Natural killer cell (primary cell): ENCODE measurements around the gene SETD1B. TPM values are rescaled to one million over a fixed set of nuclear protein-coding genes. Genes with fewer than 3 reads are reported as not detected.
"Not testable (repeated sequence)": the region's sequence is repeated elsewhere in the genome, so short reads cannot be mapped to it uniquely, and the experiment has no call there.

Experiments
- ATAC-seq, 3 donors: fragments of 150-1000 bp in 2 of 3; fragments of 200-7000 bp in 1 of 3; cut with Tn5 transposase; 1 replicate in 1 of 3; 2 replicates in 2 of 3; pipeline ENCODE4 v1.10.0; 2021; ENCODE audit warnings: mild to moderate bottlenecking in 2 of 3, moderate library complexity in 2 of 3
- DNase-seq, 2 donors: peaks; one replicate each; pipeline versions ENCODE4 v3.0.0 to v3.0.0-alpha.2; 2013 to 2021; ENCODE audit warnings: mixed read lengths in 1 of 2
- H3K27ac ChIP-seq: one replicate; pipeline ENCODE4 v1.5.1; 2013; ENCODE audit warnings: mild to moderate bottlenecking, low read length
- H3K27me3 ChIP-seq: one replicate; pipeline ENCODE4 v1.6.1; 2013; ENCODE audit warnings: low read length; ENCODE audit not compliant: control insufficient read depth, insufficient read depth
- H3K36me3 ChIP-seq: one replicate; pipeline ENCODE4 v1.6.1; 2013; ENCODE audit warnings: low read length; ENCODE audit not compliant: control insufficient read depth, insufficient read depth
- H3K4me1 ChIP-seq: one replicate; pipeline ENCODE4 v1.6.1; 2013; ENCODE audit warnings: low read length; ENCODE audit not compliant: control insufficient read depth, insufficient read depth
- H3K4me3 ChIP-seq: one replicate; pipeline ENCODE4 v1.5.1; 2013; ENCODE audit warnings: low read length
- H3K9me3 ChIP-seq: one replicate; pipeline ENCODE4 v1.6.1; 2013; ENCODE audit warnings: low read length; ENCODE audit not compliant: control insufficient read depth, insufficient read depth
- H3K27ac Mint-ChIP-seq, 2 donors: one replicate each; pipeline ENCODE4 v1.8.0; 2022; ENCODE audit warnings: mild to moderate bottlenecking in 2 of 2, mixed read lengths in 2 of 2, moderate library complexity in 1 of 2
- H3K27me3 Mint-ChIP-seq, 2 donors: one replicate each; pipeline ENCODE4 v1.8.0; 2022; ENCODE audit warnings: low read depth in 2 of 2, mixed read lengths in 2 of 2
- H3K36me3 Mint-ChIP-seq: one replicate; pipeline ENCODE4 v1.8.0; 2022; ENCODE audit warnings: mixed read lengths
- H3K4me1 Mint-ChIP-seq, 2 donors: one replicate each; pipeline ENCODE4 v1.8.0; 2022; ENCODE audit warnings: mixed read lengths in 2 of 2
- H3K4me3 Mint-ChIP-seq: one replicate; pipeline ENCODE4 v1.8.0; 2022; ENCODE audit warnings: mild to moderate bottlenecking, moderate library complexity, mixed read lengths
- H3K9me3 Mint-ChIP-seq, 2 donors: one replicate each; pipeline ENCODE4 v1.8.0; 2022; ENCODE audit warnings: mixed read lengths in 2 of 2
- CTCF ChIP-seq: fragments of 200-600 bp; IDR thresholded peaks from one replicate; pipeline ENCODE4 v1.8.0; 2022; ENCODE audit warnings: antibody characterized with exemption
- WGBS: methylation state at CpG from one replicate; pipeline ENCODE4 v1.1.7; 2013; ENCODE audit warnings: missing lambda C conversion rate; ENCODE audit not compliant: insufficient coverage; 5-methylcytosine and 5-hydroxymethylcytosine counted together
- intact Hi-C: fragments of 100-400 bp; cut with micrococcal nuclease; formaldehyde crosslinking; loops from one replicate; pipeline ENCODE4 v1.14.2; 2022
- total RNA-seq, 4 donors: library from RNA; stranded (reverse); fragments of 120-200 nt in 1 of 4; gene quantifications; one replicate each; pipeline versions ENCODE4 v1.2.3 to v1.2.4, GENCODE V29; 2013 to 2022

The SETD1B gene
- total RNA-seq, 3 donors from 2014 or later (not counting 1 experiment from before 2014, with no cell fraction given) = 55.1 to 57.5 (median 56.2) TPM

GRCh38 chr12:121875582-121875981 is 71.8 kb downstream of the SETD1B start:
- no peaks in the 10 kb centered on the region for H3K4me1 Mint-ChIP-seq
- intact Hi-C loops = no loop called here

GRCh38 chr12:121876080-121876447 is 72.3 kb downstream of the SETD1B start:
- WGBS = 84% methylated on average over 6 of the region's 8 CpGs
- H3K27ac Mint-ChIP-seq, H3K9me3 Mint-ChIP-seq, DNase-seq, H3K36me3 ChIP-seq, ATAC-seq, H3K36me3 Mint-ChIP-seq, H3K27ac ChIP-seq, H3K4me1 Mint-ChIP-seq, intact Hi-C loops, H3K4me1 ChIP-seq, H3K4me3 Mint-ChIP-seq, H3K9me3 ChIP-seq, H3K27me3 ChIP-seq, H3K27me3 Mint-ChIP-seq, H3K4me3 ChIP-seq: not testable (repeated sequence)

More at GRCh38 chr12:121875582-121875981, 71.8 kb downstream of the SETD1B start:
- H3K4me3 Mint-ChIP-seq = no peak overlapping the region
- Histone ChIP-seq H3K4me1 (no peaks in the 10 kb centered on the region), H3K27ac (no peak overlapping the region), H3K27me3 (no peaks in the 10 kb centered on the region), H3K9me3 (no peaks in the 10 kb centered on the region), H3K36me3 (no peaks in the 10 kb centered on the region), H3K4me3 (no peak overlapping the region)
- H3K36me3 Mint-ChIP-seq = no peaks in the 10 kb centered on the region
- TF ChIP-seq CTCF = no peak
- ATAC-seq (no peak), DNase-seq (no peak)
- H3K9me3 Mint-ChIP-seq = no peaks in the 10 kb centered on the region
- no peaks in the 10 kb centered on the region for H3K27me3 Mint-ChIP-seq
- 86% methylated on average over 6 of the region's 6 CpGs for WGBS
- H3K27ac Mint-ChIP-seq = no peak overlapping the region

Other genes starting within 250 kb of the SETD1B start
- gene KDM2B, start 223.0 kb upstream of the SETD1B start, total RNA-seq = 100 to 1,000 TPM in 1 of 3 donors, 10 to 100 TPM in 2; 97.3 to 106 (median 98.1) TPM
- 10 to 100 TPM; 64.6 to 74.1 (median 70.8) TPM for gene ORAI1, start 177.5 kb upstream of the SETD1B start, total RNA-seq
- 1 to 10 TPM; 3.0 to 7.6 (median 4.4) TPM for gene MORN3, start 134.4 kb upstream of the SETD1B start, total RNA-seq
- 1 to 10 TPM; 6.3 to 8.4 (median 7.9) TPM for gene TMEM120B, start 91.3 kb upstream of the SETD1B start, total RNA-seq
- 100 to 1,000 TPM; 146 to 201 (median 177) TPM for gene RHOF, start 10.3 kb upstream of the SETD1B start, total RNA-seq
- not detected for gene HPD, start 54.9 kb downstream of the SETD1B start, total RNA-seq
- gene PSMD9, start 84.8 kb downstream of the SETD1B start, total RNA-seq = 10 to 100 TPM; 32.0 to 47.6 (median 47.2) TPM
- under 1 TPM; 0.59 to 0.80 (median 0.59) TPM for gene CFAP251, start 114.6 kb downstream of the SETD1B start, total RNA-seq
- gene BCL7A, start 217.9 kb downstream of the SETD1B start, total RNA-seq = 1 to 10 TPM in 1 of 3 donors, under 1 TPM in 2; 0.85 to 1.1 (median 0.96) TPM